OCI-LY7 (cell line): Measurements from ENCODE around the gene SNX22. TPM values are rescaled to one million over a fixed set of nuclear protein-coding genes. Genes with fewer than 3 reads are reported as not detected.
A peak's percentile ranks its signal among the peaks of the same experiment; 100 is the strongest.

Source experiments
- BruUV-seq: library from RNA; stranded (reverse); fragments of 400-500 nt; replicated peaks from 2 replicates; lab custom pipeline; 2021; lab: Mats Ljungman, UMichigan
- CTCF ChIA-PET: fragments of 300-600 bp; sonication (Branson Sonifier 250); formaldehyde crosslinking; loops from one replicate; lab custom pipeline; 2022; ENCODE audit warnings: antibody characterized with exemption; ENCODE audit not compliant: unreplicated experiment; lab: Charles Lee
- POLR2A ChIA-PET: fragments of 300-600 bp; sonication (Branson Sonifier 250); formaldehyde crosslinking; loops from one replicate; lab custom pipeline; 2022; ENCODE audit warnings: antibody characterized with exemption; lab: Charles Lee
- DNase-seq: peaks from one replicate; pipeline ENCODE4 v3.0.0-alpha.2; 2015; ENCODE audit warnings: low spot score
- H2AFZ ChIP-seq: fragments of 200-600 bp; sonication (generic), shearing (Covaris generic); 2 replicates; pipeline ENCODE4 v1.6.1; 2014; ENCODE audit warnings: mild to moderate bottlenecking, antibody characterized with exemption, low read length, moderate library complexity
- H3K27ac ChIP-seq: fragments of 200-600 bp; sonication (generic); 2 replicates; pipeline ENCODE4 v1.5.1; 2014; ENCODE audit warnings: mixed run types, low read depth, mild to moderate bottlenecking, moderate library complexity, low read length, inconsistent platforms; ENCODE audit not compliant: poor library complexity, severe bottlenecking
- H3K36me3 ChIP-seq: fragments of 200-600 bp; sonication (generic); 2 replicates; pipeline ENCODE4 v1.6.1; 2014; ENCODE audit warnings: mild to moderate bottlenecking, antibody characterized with exemption, low read length, moderate library complexity, mixed read lengths; ENCODE audit not compliant: insufficient read depth
- H3K4me1 ChIP-seq: fragments of 200-600 bp; sonication (generic); 2 replicates; pipeline ENCODE4 v1.5.1; 2014; ENCODE audit warnings: mild to moderate bottlenecking, low read length; ENCODE audit not compliant: insufficient read depth, poor library complexity, severe bottlenecking
- H3K4me2 ChIP-seq: fragments of 200-600 bp; sonication (generic); 2 replicates; pipeline ENCODE4 v1.6.1; 2014; ENCODE audit warnings: mild to moderate bottlenecking, low read length
- H3K4me3 ChIP-seq: fragments of 200-600 bp; sonication (generic); 2 replicates; pipeline ENCODE4 v1.5.1; 2014; ENCODE audit warnings: mild to moderate bottlenecking, low read depth, low read length; ENCODE audit not compliant: poor library complexity, severe bottlenecking
- H3K79me2 ChIP-seq: fragments of 200-600 bp; sonication (generic); 2 replicates; pipeline ENCODE4 v1.6.1; 2016; ENCODE audit warnings: low read depth, mild to moderate bottlenecking, low read length, moderate library complexity, mixed read lengths; ENCODE audit not compliant: insufficient read depth
- H3K9me2 ChIP-seq: fragments of 200-600 bp; sonication (generic); 2 replicates; pipeline ENCODE4 v1.6.1; 2016; ENCODE audit warnings: mild to moderate bottlenecking, low read length, mixed read lengths; ENCODE audit not compliant: insufficient read depth
- H3K9me3 ChIP-seq: fragments of 200-600 bp; sonication (generic); 2 replicates; pipeline ENCODE4 v1.6.1; 2014; ENCODE audit warnings: mild to moderate bottlenecking, mixed run types, low read length, mixed read lengths
- H4K20me1 ChIP-seq: fragments of 200-600 bp; sonication (generic); 2 replicates; pipeline ENCODE4 v1.6.1; 2014; ENCODE audit warnings: mild to moderate bottlenecking, antibody characterized with exemption, low read length, moderate library complexity, mixed read lengths; ENCODE audit not compliant: insufficient read depth
- EZH2phosphoT487 ChIP-seq: fragments of 200-600 bp; sonication (generic); IDR thresholded peaks from 2 replicates; pipeline ENCODE4 v1.6.1; 2018; ENCODE audit warnings: low read depth, borderline replicate concordance, mild to moderate bottlenecking, mixed run types, antibody characterized with exemption, low read length, moderate library complexity, mixed read lengths
- intact Hi-C: fragments of 100-400 bp; cut with micrococcal nuclease; formaldehyde crosslinking; loops from one replicate; pipeline ENCODE4 v1.10.0; 2022; ENCODE audit not compliant: unreplicated experiment
- total RNA-seq, 2 experiments: library from RNA; depleted of rRNA in 1 of 2; stranded (reverse); fragments of >200 nt in 1 of 2; shearing (Covaris generic) in 1 of 2; gene quantifications; 2 replicates each; pipeline ENCODE4 v1.2.3, GENCODE V29; 2014 to 2022
- TF ChIP-seq, protein P1 (sequence below): fragments of 200-600 bp; sonication (generic); conservative IDR thresholded peaks from 2 replicates; pipeline ENCODE4 v1.5.1; 2014; ENCODE audit warnings: mild to moderate bottlenecking, antibody characterized with exemption, low read length, moderate library complexity, mixed read lengths

The SNX22 gene
- total RNA-seq, 2 experiments from 2014 or later: 65.7 to 68.8 TPM

- Histone ChIP-seq H3K36me3 (peaks cover 50% of the 10 kb centered on the region), H3K79me2 (peaks cover 32% of the 10 kb centered on the region; the same call in 1 of the 2 replicates), H3K9me3 (no peaks in the 10 kb centered on the region), H4K20me1 (0 out of 2 replicates have a peak, but pooled peaks cover 8% of the 10 kb centered on the region), H3K9me2 (no peaks in the 10 kb centered on the region), H3K4me3 (peak overlapping the region; percentile 90), H3K4me1 (peaks cover 40% of the 10 kb centered on the region), H3K4me2 (peak overlapping the region; percentile 95), H2AFZ (no peak overlapping the region), H3K27ac (peak overlapping the region; percentile 93)
- intact Hi-C loops: loop anchor here (1.0 to 5.0 kb wide), 4 partner anchors 58 to 540 kb away; partner anchors contain the start of gene HERC1
- DNase-seq: peak; percentile 70
- POLR2A ChIA-PET: interaction anchor here (0.6 to 2.7 kb wide), 12 partner anchors 10 to 744 kb away, joined by 3 to 10 read pairs (median 4); partner anchors contain the start of genes CIAO2A, PPIB and SNX1
- CTCF ChIA-PET: interaction anchor here (0.6 to 1.0 kb wide), 5 partner anchors 8 to 78 kb away, joined by 3 to 4 read pairs (median 3); partner anchors contain the start of gene SNX1
- TSS peak; percentile 22 for BruUV-seq
- TF ChIP-seq, protein P1, sequence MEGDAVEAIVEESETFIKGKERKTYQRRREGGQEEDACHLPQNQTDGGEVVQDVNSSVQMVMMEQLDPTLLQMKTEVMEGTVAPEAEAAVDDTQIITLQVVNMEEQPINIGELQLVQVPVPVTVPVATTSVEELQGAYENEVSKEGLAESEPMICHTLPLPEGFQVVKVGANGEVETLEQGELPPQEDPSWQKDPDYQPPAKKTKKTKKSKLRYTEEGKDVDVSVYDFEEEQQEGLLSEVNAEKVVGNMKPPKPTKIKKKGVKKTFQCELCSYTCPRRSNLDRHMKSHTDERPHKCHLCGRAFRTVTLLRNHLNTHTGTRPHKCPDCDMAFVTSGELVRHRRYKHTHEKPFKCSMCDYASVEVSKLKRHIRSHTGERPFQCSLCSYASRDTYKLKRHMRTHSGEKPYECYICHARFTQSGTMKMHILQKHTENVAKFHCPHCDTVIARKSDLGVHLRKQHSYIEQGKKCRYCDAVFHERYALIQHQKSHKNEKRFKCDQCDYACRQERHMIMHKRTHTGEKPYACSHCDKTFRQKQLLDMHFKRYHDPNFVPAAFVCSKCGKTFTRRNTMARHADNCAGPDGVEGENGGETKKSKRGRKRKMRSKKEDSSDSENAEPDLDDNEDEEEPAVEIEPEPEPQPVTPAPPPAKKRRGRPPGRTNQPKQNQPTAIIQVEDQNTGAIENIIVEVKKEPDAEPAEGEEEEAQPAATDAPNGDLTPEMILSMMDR: no peak
- no peak for TF ChIP-seq EZH2phosphoT487
These were observed 1.2 kb downstream of the SNX22 start for GRCh38 chr15:64152507-64153387.

GRCh38 chr15:64153480-64154367, 2.2 kb downstream of the SNX22 start:
- peaks cover 46% of the 10 kb centered on the region for H3K4me1 ChIP-seq

More at GRCh38 chr15:64153480-64154367, 2.2 kb downstream of the SNX22 start:
- no peak overlapping the region for H2AFZ ChIP-seq
- BruUV-seq: no TSS peak
- H3K36me3 ChIP-seq: peaks cover 59% of the 10 kb centered on the region
- H3K9me3 ChIP-seq: no peaks in the 10 kb centered on the region
- no peaks in the 10 kb centered on the region for H3K9me2 ChIP-seq
- peak overlapping the region; percentile 90 for H3K4me3 ChIP-seq
- H3K27ac ChIP-seq: peak overlapping the region; percentile 93
- peak; percentile 98 for DNase-seq
- POLR2A ChIA-PET: interaction anchor here (0.6 to 2.7 kb wide), 12 partner anchors 9 to 745 kb away, joined by 3 to 10 read pairs (median 4); partner anchors contain the start of genes CIAO2A, PPIB and SNX1
- H4K20me1 ChIP-seq: 0 out of 2 replicates have a peak, but pooled peaks cover 8% of the 10 kb centered on the region
- TF ChIP-seq, protein P1: peak; percentile 97
- no peak for TF ChIP-seq EZH2phosphoT487
- H3K4me2 ChIP-seq: peak overlapping the region; percentile 95
- H3K79me2 ChIP-seq: peaks cover 32% of the 10 kb centered on the region; the same call in 1 of the 2 replicates
- CTCF ChIA-PET: interaction anchor here (0.6 to 1.0 kb wide), 4 partner anchors 8 to 79 kb away, joined by 3 to 4 read pairs (median 3); partner anchors contain the start of gene SNX1
- intact Hi-C loops: loop anchor here (1.0 to 5.0 kb wide), 4 partner anchors 59 to 541 kb away; partner anchors contain the start of gene HERC1
